ENCODE results near the gene TBX2. TPM values are rescaled to one million over a fixed set of nuclear protein-coding genes. Genes with fewer than 3 reads are reported as not detected.

Gene TBX2
- total RNA-seq, 1 experiment from 2014 or later: not detected

- Histone ChIP-seq H3K27ac (ENCODE audit: insufficient read length, low read depth, low read length) (no peak overlapping the region), H3K4me2 (ENCODE audit: insufficient read depth, insufficient read length, low read length) (no peak overlapping the region), H3K79me2 (ENCODE audit: insufficient read depth, low read length) (no peaks in the 10 kb centered on the region), H4K5ac (ENCODE audit: insufficient read length, low read depth, low read length) (no peak overlapping the region), H3T11ph (ENCODE audit: low read length) (no peak overlapping the region), H2AFZ (ENCODE audit: low read length) (no peak overlapping the region), H3K4ac (ENCODE audit: low read depth, low read length) (no peak overlapping the region), H3K18ac (ENCODE audit: insufficient read length, low read depth, low read length) (no peak overlapping the region), H2BK15ac (ENCODE audit: low read depth, low read length) (no peak overlapping the region), H3K27me3 (ENCODE audit: insufficient read depth, low read length) (peaks cover under 1% of the 10 kb centered on the region; the same call in 1 of the 2 replicates), H3K23ac (ENCODE audit: insufficient read length, low read depth, low read length) (no peak overlapping the region), H3K9ac (ENCODE audit: extremely low read depth, insufficient read length, low read length) (no peak overlapping the region), H2BK5ac (ENCODE audit: insufficient read length, low read length) (no peak overlapping the region), H4K20me1 (ENCODE audit: control insufficient read depth, insufficient read depth, insufficient read length) (no peaks in the 10 kb centered on the region), H2BK120ac (ENCODE audit: low read depth, low read length, poor library complexity, severe bottlenecking) (no peak overlapping the region), H3K14ac (ENCODE audit: insufficient read depth, low read length) (no peak overlapping the region), H2AK5ac (ENCODE audit: insufficient read length, low read length) (no peak overlapping the region), H3K9me3 (ENCODE audit: control insufficient read depth, low read depth, low read length) (no peaks in the 10 kb centered on the region), H4K91ac (ENCODE audit: insufficient read length, low read depth, low read length) (no peak overlapping the region), H3K56ac (ENCODE audit: insufficient read length, low read depth, low read length) (no peak overlapping the region), H4K8ac (replicated peaks; ENCODE audit: insufficient read length, low read depth, low read length) (no peak overlapping the region), H2BK12ac (ENCODE audit: insufficient read length, low read depth, low read length) (no peak overlapping the region), H2BK20ac (ENCODE audit: low read depth, low read length, poor library complexity, severe bottlenecking) (no peak overlapping the region), H3K4me1 (ENCODE audit: insufficient read depth, low read length) (no peaks in the 10 kb centered on the region), H3K23me2 (ENCODE audit: insufficient read length, low read depth, low read length, poor library complexity, severe bottlenecking) (no peaks in the 10 kb centered on the region), H3K79me1 (ENCODE audit: insufficient read depth, low read depth, low read length, poor library complexity, severe bottlenecking) (no peaks in the 10 kb centered on the region)
- no peak overlapping the region for H3K27ac Mint-ChIP-seq
- H3K27me3 Mint-ChIP-seq (ENCODE audit: low read depth): peaks cover 23% of the 10 kb centered on the region
- WGBS (ENCODE audit: extremely low coverage, insufficient read length, low lambda C conversion rate): no CpG with 5 or more reads among the region's 8 CpGs
- DNase-seq: no peak
- no peaks in the 10 kb centered on the region for H3K9me3 Mint-ChIP-seq
- no peaks in the 10 kb centered on the region for H3K36me3 Mint-ChIP-seq (ENCODE audit: insufficient read depth in 1 of 3, low read depth in 3 of 3)
- H3K4me1 Mint-ChIP-seq: peaks cover 14 to 27% of the 10 kb centered on the region in 2 experiments
- no peak for TF ChIP-seq CTCF (conservative IDR thresholded peaks at IDR 0.05)
- H3K4me3 Mint-ChIP-seq: no peak overlapping the region
Observed at GRCh38 chr17:61387011-61387410, 12.6 kb upstream of the TBX2 start.

Measured in H9 (cell line).